Esophagus squamous epithelium (tissue), 5 donors: ENCODE results near the gene ZIC4. TPM values are rescaled to one million over a fixed set of nuclear protein-coding genes. Genes with fewer than 3 reads are reported as not detected.
A peak's percentile ranks its signal among the peaks of the same experiment; 100 is the strongest.

Experiments used
- DNase-seq: peaks from one replicate; lab custom pipeline; 2025; lab: John Stamatoyannopoulos, UW
- H3K27ac ChIP-seq, 4 donors: fragments of 200-600 bp; sonication (generic); one replicate each; pipeline ENCODE4 v1.5.1; 2016 to 2019; ENCODE audit warnings: mild to moderate bottlenecking in 1 of 4
- H3K27me3 ChIP-seq, 4 donors: fragments of 200-600 bp; sonication (generic); 1 replicate in 3 of 4; 2 replicates in 1 of 4; pipeline versions ENCODE4 v1.5.1 to v1.6.0; 2017 to 2021; ENCODE audit warnings: antibody characterized with exemption in 1 of 4
- H3K36me3 ChIP-seq, 3 donors: fragments of 200-600 bp; sonication (generic); one replicate each; pipeline ENCODE4 v1.5.1; 2016 to 2019
- H3K4me1 ChIP-seq, 3 donors: fragments of 200-600 bp; sonication (generic); one replicate each; pipeline ENCODE4 v1.5.1; 2017 to 2019
- H3K4me3 ChIP-seq, 4 donors: fragments of 200-600 bp; sonication (generic); 1 replicate in 3 of 4; 2 replicates in 1 of 4; pipeline ENCODE4 v1.5.1; 2016 to 2019; ENCODE audit warnings: mild to moderate bottlenecking in 2 of 4, moderate library complexity in 1 of 4
- H3K9me3 ChIP-seq, 3 donors: fragments of 200-600 bp; sonication (generic); one replicate each; pipeline ENCODE4 v1.5.1; 2016 to 2019
- POLR2A ChIP-seq, 4 donors: fragments of 450-650 bp; IDR thresholded peaks; one replicate each; pipeline ENCODE4 v1.6.1; 2017; ENCODE audit warnings: antibody characterized with exemption in 4 of 4, mild to moderate bottlenecking in 4 of 4, moderate library complexity in 3 of 4
- WGBS, 2 donors: methylation state at CpG; one replicate each; pipeline ENCODE4 v1.1.5; 2018; 5-methylcytosine and 5-hydroxymethylcytosine counted together
- intact Hi-C: fragments of 100-400 bp; cut with DNase I; formaldehyde crosslinking; loops from one replicate; pipeline ENCODE4 v1.15.0; 2022
- total RNA-seq, 4 donors: library from RNA; depleted of rRNA; stranded (reverse); fragments of >200 nt; gene quantifications; one replicate each; pipeline ENCODE4 v1.1.0, GENCODE V29; 2016
- TF ChIP-seq, protein P1 (sequence below), 6 experiments: fragments of 450-650 bp in 4 of 6; fragments of 200-600 bp in 2 of 6; sonication (generic) in 2 of 6; IDR thresholded peaks; one replicate each; pipeline ENCODE4 v1.5.1; 2016 to 2019; ENCODE audit warnings: antibody characterized with exemption in 6 of 6, mild to moderate bottlenecking in 4 of 6, moderate library complexity in 4 of 6
- donor health status: DM: yes; HTN: yes; CAD: no.

Gene ZIC4
- total RNA-seq: not detected

DNA sequence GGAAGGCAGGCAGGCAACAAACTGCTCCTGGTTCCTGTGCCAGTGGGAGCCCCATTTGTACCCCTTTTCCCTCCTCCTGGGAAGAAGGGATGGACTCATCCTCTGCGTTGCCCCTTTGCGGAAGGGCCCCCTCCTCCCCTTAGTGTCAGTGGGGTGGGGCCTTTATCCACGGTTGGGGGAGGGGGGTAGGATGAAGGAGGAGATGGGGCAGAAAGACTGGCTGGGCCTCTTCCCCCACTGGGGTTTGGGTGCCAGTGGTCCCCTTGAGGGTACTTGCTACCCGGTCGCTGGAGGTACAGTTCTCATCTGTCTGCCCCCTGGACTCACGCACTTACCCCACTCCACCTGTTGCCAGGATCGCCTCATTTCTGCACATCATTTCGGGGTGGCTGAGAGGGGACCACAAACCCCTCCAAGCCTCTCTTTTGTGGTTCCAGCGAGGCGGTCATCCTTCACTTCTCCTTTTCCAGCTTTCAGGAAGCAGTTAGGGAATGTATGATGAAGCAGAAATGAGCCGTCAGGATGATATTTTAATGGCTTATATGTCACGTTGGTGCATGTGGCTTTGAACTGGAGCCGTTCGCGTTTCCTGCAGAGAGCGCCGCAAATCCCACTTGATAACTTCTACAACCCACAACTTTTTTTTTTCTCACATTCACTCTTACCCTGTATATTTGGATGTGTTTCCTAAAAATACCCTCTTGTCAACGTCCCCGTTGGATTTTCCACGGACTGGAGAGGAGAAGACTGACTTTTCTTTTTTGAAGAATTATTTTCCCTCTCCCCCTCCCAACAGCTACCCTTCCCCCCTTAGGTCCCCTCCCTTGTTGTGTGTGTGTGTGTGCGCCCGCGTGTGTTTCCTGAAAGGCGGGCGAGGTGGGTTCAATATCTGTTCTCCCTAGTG lies at the start of gene ZIC4:
Gene ZIC4 (minus strand): TSS at position 516 of the 904 bp plus-strand sequence. CDS start 3,746 bp downstream, outside the sequence.
- H3K4me3 ChIP-seq: peak within 1 kb of the TSS in 1 of 4 donors; percentile 29
- peaks cover 15 to 36% (median 18%) of the 10 kb centered on the region in 3 donors for H3K4me1 ChIP-seq
- H3K27ac ChIP-seq: no peak within 1 kb of the TSS
- no peak for DNase-seq
- intact Hi-C loops: no loop called here
- H3K36me3 ChIP-seq: no peaks in the 10 kb centered on the region
- peaks cover 0 to 29% (median 15%) of the 10 kb centered on the region in 3 donors for H3K9me3 ChIP-seq
- 9 to 11% methylated on average over 22 of the region's 25 CpGs for WGBS, 2 donors
- no peak for TF ChIP-seq POLR2A (IDR thresholded peaks at IDR 0.05)
- H3K27me3 ChIP-seq: peaks cover 31 to 100% (median 59%) of the 10 kb centered on the region in 4 donors

DNA sequence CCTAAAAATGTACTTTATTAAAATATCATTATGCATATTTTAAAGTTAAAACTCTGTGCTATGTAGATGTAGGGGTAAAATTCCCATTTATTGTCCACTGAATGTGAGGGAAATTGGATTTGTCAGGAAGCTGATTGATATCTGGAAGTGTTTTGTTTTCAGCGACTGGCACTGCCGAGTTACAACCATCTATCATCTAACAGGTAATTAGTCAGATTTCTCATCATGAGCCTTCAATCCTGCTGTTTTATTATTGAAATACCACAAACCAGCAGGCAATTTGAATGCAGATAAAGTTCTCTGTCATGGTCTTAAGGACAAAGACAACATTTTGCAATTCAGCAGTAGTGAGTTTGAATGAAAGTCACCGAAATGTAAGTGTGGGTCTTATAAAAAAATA lies 43.3 kb upstream of the ZIC4 start:
- H3K27me3 ChIP-seq: no peaks in the 10 kb centered on the region
- H3K27ac ChIP-seq: no peak overlapping the region
- DNase-seq: no peak
- 15 to 27% methylated on average over 3 of the region's 3 CpGs for WGBS, 2 donors
- no peak overlapping the region for H3K4me3 ChIP-seq
- intact Hi-C loops: no loop called here
- H3K36me3 ChIP-seq: no peaks in the 10 kb centered on the region
- H3K9me3 ChIP-seq: peaks cover 0 to 5% (median 0%) of the 10 kb centered on the region in 3 donors
- TF ChIP-seq, protein P1, sequence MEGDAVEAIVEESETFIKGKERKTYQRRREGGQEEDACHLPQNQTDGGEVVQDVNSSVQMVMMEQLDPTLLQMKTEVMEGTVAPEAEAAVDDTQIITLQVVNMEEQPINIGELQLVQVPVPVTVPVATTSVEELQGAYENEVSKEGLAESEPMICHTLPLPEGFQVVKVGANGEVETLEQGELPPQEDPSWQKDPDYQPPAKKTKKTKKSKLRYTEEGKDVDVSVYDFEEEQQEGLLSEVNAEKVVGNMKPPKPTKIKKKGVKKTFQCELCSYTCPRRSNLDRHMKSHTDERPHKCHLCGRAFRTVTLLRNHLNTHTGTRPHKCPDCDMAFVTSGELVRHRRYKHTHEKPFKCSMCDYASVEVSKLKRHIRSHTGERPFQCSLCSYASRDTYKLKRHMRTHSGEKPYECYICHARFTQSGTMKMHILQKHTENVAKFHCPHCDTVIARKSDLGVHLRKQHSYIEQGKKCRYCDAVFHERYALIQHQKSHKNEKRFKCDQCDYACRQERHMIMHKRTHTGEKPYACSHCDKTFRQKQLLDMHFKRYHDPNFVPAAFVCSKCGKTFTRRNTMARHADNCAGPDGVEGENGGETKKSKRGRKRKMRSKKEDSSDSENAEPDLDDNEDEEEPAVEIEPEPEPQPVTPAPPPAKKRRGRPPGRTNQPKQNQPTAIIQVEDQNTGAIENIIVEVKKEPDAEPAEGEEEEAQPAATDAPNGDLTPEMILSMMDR (IDR thresholded peaks at IDR 0.05): no peak
- no peak for TF ChIP-seq POLR2A (IDR thresholded peaks at IDR 0.05)
- no peaks in the 10 kb centered on the region for H3K4me1 ChIP-seq

DNA sequence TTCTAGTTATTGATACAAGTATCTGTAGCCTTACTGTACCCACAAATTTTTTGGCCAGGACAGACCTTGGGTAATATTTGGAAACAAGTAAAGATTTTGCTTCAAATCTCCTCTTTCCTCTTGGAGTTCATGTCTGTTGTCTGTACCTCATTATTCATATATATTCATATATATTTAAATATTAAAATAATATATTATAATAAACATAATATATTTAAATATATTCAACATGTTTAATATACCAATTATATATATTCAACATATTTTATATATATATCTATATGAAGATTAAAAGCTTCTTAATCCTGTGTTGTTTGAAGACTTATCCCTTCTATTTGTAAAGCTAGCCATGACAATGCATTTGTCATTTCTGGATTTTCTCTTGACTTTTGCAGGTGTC lies 40.9 kb upstream of the ZIC4 start:
- intact Hi-C loops: no loop called here
- no peak overlapping the region for H3K27ac ChIP-seq
- H3K4me3 ChIP-seq: no peak overlapping the region
- no peaks in the 10 kb centered on the region for H3K4me1 ChIP-seq
- H3K9me3 ChIP-seq: peaks cover 0 to 3% (median 0%) of the 10 kb centered on the region in 3 donors
- H3K27me3 ChIP-seq: no peaks in the 10 kb centered on the region
- no peak for DNase-seq
- H3K36me3 ChIP-seq: no peaks in the 10 kb centered on the region
- TF ChIP-seq, protein P1 (IDR thresholded peaks at IDR 0.05): no peak
- no peak for TF ChIP-seq POLR2A (IDR thresholded peaks at IDR 0.05)

DNA sequence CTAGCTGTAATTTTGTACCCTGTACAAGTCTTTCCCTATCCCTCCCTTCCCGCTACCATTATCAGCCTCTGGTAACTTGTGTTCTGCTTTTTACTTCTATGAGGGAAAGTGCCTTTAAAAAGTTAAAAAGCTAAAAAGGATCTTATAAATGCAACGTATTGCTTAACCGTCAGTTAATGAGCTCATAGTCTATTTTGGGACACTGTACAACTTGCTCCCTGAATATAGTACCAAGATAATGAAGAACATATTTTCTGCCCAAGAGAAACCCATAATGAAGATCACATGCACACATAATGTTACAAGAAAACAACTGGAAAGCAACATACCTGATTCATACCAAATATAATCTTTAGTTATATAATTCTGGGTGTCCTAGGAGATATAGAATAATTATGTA lies 25.4 kb upstream of the ZIC4 start:
- Histone ChIP-seq H3K4me3 (no peak overlapping the region), H3K9me3 (no peaks in the 10 kb centered on the region), H3K27me3 (peaks cover 0 to 32% (median 0%) of the 10 kb centered on the region in 4 donors), H3K27ac (no peak overlapping the region), H3K36me3 (no peaks in the 10 kb centered on the region), H3K4me1 (no peaks in the 10 kb centered on the region)
- WGBS, 2 donors: 62 to 67% methylated on average over 3 of the region's 3 CpGs
- TF ChIP-seq, protein P1 (IDR thresholded peaks at IDR 0.05): no peak
- no peak for TF ChIP-seq POLR2A (IDR thresholded peaks at IDR 0.05)
- intact Hi-C loops: no loop called here
- DNase-seq: no peak

DNA sequence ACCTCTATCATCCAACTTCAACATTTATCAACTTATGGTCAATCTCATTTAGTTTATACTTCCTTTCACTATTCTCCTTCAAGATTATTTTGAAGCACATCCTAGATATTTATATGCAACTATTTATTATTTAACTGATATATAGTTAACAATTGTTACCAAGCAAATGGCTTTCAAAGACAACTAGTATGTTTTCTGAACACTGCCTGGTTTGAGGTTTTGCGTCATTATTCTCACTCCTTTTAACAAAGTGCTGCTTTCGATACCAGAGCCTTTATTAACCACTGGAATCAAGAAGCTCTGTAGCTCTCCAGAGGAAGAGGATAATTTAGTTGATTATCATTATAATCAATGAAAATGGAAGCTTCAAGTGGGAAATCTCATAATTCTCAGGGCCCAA lies 22.4 kb upstream of the ZIC4 start:
- Histone ChIP-seq H3K36me3 (no peaks in the 10 kb centered on the region), H3K27ac (no peak overlapping the region), H3K27me3 (peaks cover 0 to 62% (median 12%) of the 10 kb centered on the region in 4 donors), H3K9me3 (no peaks in the 10 kb centered on the region), H3K4me1 (peaks cover 0 to 5% (median 0%) of the 10 kb centered on the region in 3 donors), H3K4me3 (no peak overlapping the region)
- 86 to 100% methylated on average over 2 of the region's 2 CpGs for WGBS, 2 donors
- TF ChIP-seq, protein P1 (IDR thresholded peaks at IDR 0.05): no peak
- TF ChIP-seq POLR2A (IDR thresholded peaks at IDR 0.05): no peak
- intact Hi-C loops: no loop called here
- no peak for DNase-seq
